HG03432 (cell line): ENCODE data around the gene INSIG2.

Source experiments
- ATAC-seq: cut with Tn5 transposase; IDR thresholded peaks from one replicate; pipeline ENCODE4 v1.9.1; 2021; ENCODE audit warnings: mild to moderate bottlenecking, moderate library complexity; ENCODE audit not compliant: unreplicated experiment

INSIG2 gene

GRCh38 chr2:118124288-118124891 is 36.1 kb downstream of the INSIG2 start:
- no peak for ATAC-seq

GRCh38 chr2:118127250-118127649 is 39.0 kb downstream of the INSIG2 start:
- no peak for ATAC-seq

- no peak for ATAC-seq
Observed at GRCh38 chr2:118128826-118129225, 40.6 kb downstream of the INSIG2 start.

- no peak for ATAC-seq
Observed at GRCh38 chr2:118130385-118130784, 42.1 kb downstream of the INSIG2 start.

- ATAC-seq = no peak
Observed at GRCh38 chr2:118131771-118132170, 43.5 kb downstream of the INSIG2 start.

GRCh38 chr2:118133916-118134315 is 45.6 kb downstream of the INSIG2 start:
- ATAC-seq = no peak

- ATAC-seq = no peak
Observed at GRCh38 chr2:118134650-118135049, 46.4 kb downstream of the INSIG2 start.

- ATAC-seq = no peak
Observed at GRCh38 chr2:118145207-118145606, 56.9 kb downstream of the INSIG2 start.

- ATAC-seq = no peak
Observed at GRCh38 chr2:118145806-118146205, 57.5 kb downstream of the INSIG2 start.

- ATAC-seq = no peak
Observed at GRCh38 chr2:118146315-118147283, 58.3 kb downstream of the INSIG2 start.

GRCh38 chr2:118148133-118148532 is 59.9 kb downstream of the INSIG2 start:
- peak; percentile 91 for ATAC-seq

GRCh38 chr2:118148809-118149208 is 60.5 kb downstream of the INSIG2 start:
- ATAC-seq = no peak

GRCh38 chr2:118150294-118150693 is 62.0 kb downstream of the INSIG2 start:
- no peak for ATAC-seq

GRCh38 chr2:118151831-118152230 is 63.6 kb downstream of the INSIG2 start:
- no peak for ATAC-seq

GRCh38 chr2:118153433-118153832 is 65.2 kb downstream of the INSIG2 start:
- ATAC-seq = no peak

- no peak for ATAC-seq
Observed at GRCh38 chr2:118154176-118154575, 65.9 kb downstream of the INSIG2 start.
